GM19438 (cell line): ENCODE data around the gene TRIP4.
"Not testable (repeated sequence)": the region's sequence is repeated elsewhere in the genome, so short reads cannot be mapped to it uniquely, and the experiment has no call there.

Experiments used
- ATAC-seq: cut with Tn5 transposase; IDR thresholded peaks from one replicate; pipeline ENCODE4 v1.9.1; 2021; ENCODE audit warnings: low read depth; ENCODE audit not compliant: unreplicated experiment

TRIP4 gene

GRCh38 chr15:64380130-64380870 is 7.3 kb upstream of the TRIP4 start:
- ATAC-seq, result not testable (repeated sequence)

- peak; percentile 95 for ATAC-seq
Observed at GRCh38 chr15:64381000-64381751, 6.5 kb upstream of the TRIP4 start, which contains the start of gene PCLAF. TSS of gene PCLAF (minus strand) at chr15:64381441. CDS start at chr15:64381371, 70 bp downstream.

GRCh38 chr15:64383760-64384159 is 3.9 kb upstream of the TRIP4 start:
- ATAC-seq, result no peak

- ATAC-seq, result no peak
Observed at GRCh38 chr15:64386291-64386690, 1.3 kb upstream of the TRIP4 start.

GRCh38 chr15:64389036-64389435 is 1.4 kb downstream of the TRIP4 start:
- ATAC-seq, result no peak

GRCh38 chr15:64392471-64392870 is 4.8 kb downstream of the TRIP4 start:
- ATAC-seq, result not testable (repeated sequence)

GRCh38 chr15:64396789-64397188 is 9.2 kb downstream of the TRIP4 start:
- no peak for ATAC-seq

- ATAC-seq, result no peak
Observed at GRCh38 chr15:64398575-64398974, 10.9 kb downstream of the TRIP4 start.

- no peak for ATAC-seq
Observed at GRCh38 chr15:64400583-64400982, 12.9 kb downstream of the TRIP4 start.

- no peak for ATAC-seq
Observed at GRCh38 chr15:64412216-64412615, 24.6 kb downstream of the TRIP4 start.

GRCh38 chr15:64422697-64423096 is 35.1 kb downstream of the TRIP4 start:
- ATAC-seq, result no peak

- ATAC-seq, result no peak
Observed at GRCh38 chr15:64423970-64424369, 36.3 kb downstream of the TRIP4 start.

GRCh38 chr15:64425221-64425620 is 37.6 kb downstream of the TRIP4 start:
- no peak for ATAC-seq

GRCh38 chr15:64426845-64427465 is 39.3 kb downstream of the TRIP4 start:
- no peak for ATAC-seq

- ATAC-seq, result no peak
Observed at GRCh38 chr15:64429448-64429847, 41.8 kb downstream of the TRIP4 start.

- ATAC-seq, result no peak
Observed at GRCh38 chr15:64430000-64430735, 42.5 kb downstream of the TRIP4 start.

- ATAC-seq, result no peak
Observed at GRCh38 chr15:64437982-64438381, 50.3 kb downstream of the TRIP4 start.

GRCh38 chr15:64438653-64439447 is 51.2 kb downstream of the TRIP4 start:
- no peak for ATAC-seq

- ATAC-seq, result no peak
Observed at GRCh38 chr15:64441852-64442251, 54.2 kb downstream of the TRIP4 start.

- no peak for ATAC-seq
Observed at GRCh38 chr15:64443016-64443415, 55.4 kb downstream of the TRIP4 start.
